ENCODE results near the gene ANKHD1.

ANKHD1 gene, protein sequence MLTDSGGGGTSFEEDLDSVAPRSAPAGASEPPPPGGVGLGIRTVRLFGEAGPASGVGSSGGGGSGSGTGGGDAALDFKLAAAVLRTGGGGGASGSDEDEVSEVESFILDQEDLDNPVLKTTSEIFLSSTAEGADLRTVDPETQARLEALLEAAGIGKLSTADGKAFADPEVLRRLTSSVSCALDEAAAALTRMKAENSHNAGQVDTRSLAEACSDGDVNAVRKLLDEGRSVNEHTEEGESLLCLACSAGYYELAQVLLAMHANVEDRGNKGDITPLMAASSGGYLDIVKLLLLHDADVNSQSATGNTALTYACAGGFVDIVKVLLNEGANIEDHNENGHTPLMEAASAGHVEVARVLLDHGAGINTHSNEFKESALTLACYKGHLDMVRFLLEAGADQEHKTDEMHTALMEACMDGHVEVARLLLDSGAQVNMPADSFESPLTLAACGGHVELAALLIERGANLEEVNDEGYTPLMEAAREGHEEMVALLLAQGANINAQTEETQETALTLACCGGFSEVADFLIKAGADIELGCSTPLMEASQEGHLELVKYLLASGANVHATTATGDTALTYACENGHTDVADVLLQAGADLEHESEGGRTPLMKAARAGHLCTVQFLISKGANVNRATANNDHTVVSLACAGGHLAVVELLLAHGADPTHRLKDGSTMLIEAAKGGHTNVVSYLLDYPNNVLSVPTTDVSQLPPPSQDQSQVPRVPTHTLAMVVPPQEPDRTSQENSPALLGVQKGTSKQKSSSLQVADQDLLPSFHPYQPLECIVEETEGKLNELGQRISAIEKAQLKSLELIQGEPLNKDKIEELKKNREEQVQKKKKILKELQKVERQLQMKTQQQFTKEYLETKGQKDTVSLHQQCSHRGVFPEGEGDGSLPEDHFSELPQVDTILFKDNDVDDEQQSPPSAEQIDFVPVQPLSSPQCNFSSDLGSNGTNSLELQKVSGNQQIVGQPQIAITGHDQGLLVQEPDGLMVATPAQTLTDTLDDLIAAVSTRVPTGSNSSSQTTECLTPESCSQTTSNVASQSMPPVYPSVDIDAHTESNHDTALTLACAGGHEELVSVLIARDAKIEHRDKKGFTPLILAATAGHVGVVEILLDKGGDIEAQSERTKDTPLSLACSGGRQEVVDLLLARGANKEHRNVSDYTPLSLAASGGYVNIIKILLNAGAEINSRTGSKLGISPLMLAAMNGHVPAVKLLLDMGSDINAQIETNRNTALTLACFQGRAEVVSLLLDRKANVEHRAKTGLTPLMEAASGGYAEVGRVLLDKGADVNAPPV (N-terminal part only)

DNA sequence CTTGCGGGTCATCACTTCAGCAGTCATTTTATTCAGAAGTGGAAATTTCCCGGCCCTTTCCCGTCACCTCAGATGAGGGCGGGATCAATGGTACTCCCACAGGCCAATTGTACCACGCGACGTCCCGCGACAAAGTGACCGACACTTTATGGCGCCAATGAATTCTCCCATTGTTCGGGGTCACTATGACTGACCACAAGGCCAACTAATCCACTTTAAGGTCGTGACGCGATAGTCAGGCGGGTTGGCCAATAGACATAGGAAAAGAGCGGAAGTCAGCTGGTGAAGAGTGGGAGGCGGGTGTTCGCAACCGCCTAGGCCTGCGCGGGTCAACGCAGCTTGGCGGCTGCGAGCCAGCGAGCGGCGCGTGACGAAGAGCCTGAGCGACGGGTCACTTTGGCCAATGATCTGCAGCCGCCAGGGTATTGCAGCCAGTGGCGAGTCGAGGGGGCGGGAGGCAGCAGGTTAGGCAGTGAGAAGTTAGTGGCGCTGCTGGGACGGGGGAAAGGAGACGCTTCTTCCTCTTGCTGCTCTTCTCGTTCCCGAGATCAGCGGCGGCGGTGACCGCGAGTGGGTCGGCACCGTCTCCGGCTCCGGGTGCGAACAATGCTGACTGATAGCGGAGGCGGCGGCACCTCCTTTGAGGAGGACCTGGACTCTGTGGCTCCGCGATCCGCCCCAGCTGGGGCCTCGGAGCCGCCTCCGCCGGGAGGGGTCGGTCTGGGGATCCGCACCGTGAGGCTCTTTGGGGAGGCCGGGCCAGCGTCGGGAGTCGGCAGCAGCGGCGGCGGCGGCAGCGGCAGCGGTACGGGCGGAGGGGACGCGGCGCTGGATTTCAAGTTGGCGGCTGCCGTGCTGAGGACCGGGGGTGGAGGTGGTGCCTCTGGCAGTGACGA is at the start of gene ANKHD1:
TSS of gene ANKHD1 (plus strand) at position 472 of the 896 bp plus-strand sequence. CDS start at position 607, 135 bp downstream.
- DNase-seq (ENCODE audit: low read depth): peak; percentile 92

DNA sequence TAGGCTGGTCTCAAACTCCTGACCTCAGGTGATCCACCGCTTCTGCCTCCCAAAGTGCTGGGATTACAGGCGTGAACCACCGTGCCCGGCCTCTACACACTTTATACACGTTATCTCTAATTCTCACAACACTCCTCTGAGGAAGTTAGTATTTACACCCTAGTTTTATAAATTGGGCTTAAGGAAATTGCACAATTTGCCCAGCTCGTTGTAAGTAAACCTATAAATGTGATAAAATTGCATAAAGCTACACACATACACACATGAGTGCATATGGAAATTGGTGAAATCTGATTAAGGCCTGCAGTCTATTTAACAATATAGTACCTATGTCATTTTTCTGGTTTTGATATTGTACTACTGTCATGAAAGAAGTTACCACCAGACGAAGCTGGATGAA is 46.1 kb upstream of the ANKHD1 start:
- no peak for DNase-seq (ENCODE audit: low read depth)

DNA sequence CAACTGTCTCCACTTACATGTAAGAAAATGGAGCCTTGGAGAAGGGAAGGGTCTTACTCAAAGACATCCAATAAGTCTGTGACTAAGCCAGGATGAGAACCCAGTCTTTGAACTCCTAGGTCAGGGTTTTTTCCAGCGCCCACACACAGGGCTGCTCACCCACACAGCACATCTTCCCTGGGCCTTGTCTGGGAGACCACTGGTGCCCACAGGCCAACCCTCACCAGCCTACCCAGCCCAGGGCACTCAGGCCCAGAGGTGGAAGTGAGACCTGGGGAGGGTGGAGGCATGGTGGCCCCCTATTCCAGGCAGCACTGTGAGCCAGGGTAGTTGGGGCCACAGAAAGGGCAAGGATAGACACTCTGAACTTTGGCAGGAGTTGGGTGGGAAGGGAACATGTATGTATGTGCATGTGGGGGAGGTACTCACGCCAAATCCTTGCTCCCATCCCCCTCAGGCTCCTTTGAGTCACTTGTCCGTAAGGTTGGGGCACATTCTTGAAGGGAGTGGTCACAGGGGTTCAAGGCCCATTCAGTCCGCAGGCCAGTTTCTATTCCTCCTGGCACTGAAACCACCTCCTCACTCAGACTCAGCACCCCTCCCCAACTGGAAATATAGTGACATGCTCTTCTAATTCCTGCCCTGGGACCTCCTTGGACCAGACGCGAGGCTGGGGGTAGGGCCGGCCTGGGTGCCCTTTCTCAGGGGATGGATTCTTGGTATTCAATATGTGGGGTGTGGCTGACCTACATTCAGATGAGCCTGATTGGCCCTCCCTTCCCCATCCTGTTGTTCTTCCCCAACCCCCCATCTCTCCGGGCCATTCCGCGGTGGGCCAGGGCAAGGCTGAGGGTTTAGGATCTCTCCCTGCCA is 44.5 kb upstream of the ANKHD1 start:
- DNase-seq (ENCODE audit: low read depth): no peak

DNA sequence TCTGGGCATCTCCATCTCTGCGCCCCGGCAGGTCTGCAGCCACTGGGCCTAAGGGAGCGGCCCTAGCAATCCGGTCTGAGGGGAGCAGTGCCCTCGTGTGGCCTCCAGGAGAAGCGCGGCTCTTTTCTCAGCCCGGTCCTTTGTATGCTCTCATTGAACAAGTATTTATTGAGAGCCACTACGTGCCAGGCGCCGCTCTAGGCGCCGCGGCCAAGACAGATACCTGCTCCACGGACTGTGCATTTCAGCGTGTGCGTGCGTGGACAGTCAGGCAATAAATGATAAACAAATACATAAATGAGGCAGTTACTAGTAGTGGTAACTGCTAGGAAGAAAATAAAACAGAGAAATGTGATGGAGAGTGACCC is 43.9 kb upstream of the ANKHD1 start:
- DNase-seq (ENCODE audit: low read depth): peak; percentile 50

DNA sequence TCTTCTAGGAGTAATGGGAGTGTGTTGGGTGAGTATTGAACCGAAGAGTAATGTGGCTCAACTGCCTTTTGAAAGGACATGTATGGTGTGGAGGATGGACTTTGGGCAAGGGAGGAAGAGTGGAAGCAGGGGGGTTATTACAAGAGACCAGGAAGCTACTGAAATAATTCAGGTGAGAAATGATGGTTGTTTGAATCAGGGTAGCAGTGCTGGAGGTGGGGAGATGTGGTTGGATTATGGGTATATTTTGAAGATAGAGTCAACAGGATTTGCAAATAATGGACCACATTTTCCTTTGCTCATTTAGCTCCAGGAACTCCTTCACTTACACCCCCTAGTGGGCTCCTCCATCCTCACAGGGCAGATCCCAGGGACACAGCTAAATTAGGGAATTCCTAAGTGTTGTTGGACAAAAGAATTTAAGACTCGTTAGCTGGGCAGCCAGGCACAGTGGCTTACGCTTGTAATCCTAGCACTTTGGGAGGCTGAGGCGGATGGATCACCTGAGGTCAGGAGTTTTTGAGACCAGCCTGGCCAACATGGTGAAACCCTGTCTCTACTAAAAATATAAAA is 42.8 kb upstream of the ANKHD1 start:
- no peak for DNase-seq (ENCODE audit: low read depth)

DNA sequence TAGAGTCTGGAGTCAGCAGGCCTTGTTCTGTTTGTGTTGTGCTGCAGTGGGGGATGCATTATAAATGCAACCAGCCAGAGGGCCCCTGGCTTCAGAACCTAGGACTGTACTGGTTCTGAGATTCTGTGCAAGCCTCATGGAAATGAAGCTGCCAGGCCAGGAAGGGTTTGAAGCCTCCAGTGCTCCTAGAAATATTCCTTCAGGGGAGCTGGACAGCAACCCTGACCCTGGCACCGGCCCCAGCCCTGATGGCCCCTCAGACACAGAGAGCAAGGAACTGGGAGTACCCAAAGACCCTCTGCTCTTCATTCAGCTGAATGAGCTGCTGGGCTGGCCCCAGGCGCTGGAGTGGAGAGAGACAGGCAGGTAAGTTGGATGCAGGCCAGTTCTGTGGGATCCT is 41.5 kb upstream of the ANKHD1 start, which contains the start of gene SLC4A9:
TSS of gene SLC4A9 (plus strand) at position 94 of the 400 bp plus-strand sequence. CDS start at position 137, 43 bp downstream.
- no peak for DNase-seq (ENCODE audit: low read depth)

DNA sequence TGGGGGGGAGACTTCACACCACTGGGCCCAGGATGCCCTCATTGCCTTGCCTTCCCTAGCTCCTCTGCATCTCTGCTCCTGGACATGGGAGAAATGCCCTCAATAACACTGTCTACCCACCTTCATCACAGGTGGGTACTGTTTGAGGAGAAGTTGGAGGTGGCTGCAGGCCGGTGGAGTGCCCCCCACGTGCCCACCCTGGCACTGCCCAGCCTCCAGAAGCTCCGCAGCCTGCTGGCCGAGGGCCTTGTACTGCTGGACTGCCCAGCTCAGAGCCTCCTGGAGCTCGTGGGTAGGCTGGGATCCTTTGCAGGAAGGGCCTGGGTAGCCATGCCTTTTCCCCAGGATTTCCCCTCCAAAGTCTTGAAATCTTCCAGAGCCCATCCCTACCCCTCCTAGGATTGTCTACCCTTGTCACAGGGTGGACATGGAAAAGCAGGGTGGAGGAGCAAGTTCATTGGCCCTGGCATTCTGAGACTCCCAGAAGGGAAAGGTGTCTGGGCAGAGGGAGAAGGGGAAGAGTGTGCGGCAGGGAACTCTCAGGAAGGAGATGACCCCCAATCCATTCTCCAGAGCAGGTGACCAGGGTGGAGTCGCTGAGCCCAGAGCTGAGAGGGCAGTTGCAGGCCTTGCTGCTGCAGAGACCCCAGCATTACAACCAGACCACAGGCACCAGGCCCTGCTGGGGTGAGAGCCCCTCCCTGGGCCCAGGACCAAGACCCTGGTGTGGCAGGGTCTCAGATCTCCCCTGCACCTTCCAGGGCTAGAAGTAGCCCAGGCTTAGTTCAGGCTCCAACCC is 40.8 kb upstream of the ANKHD1 start:
- no peak for DNase-seq (ENCODE audit: low read depth)

DNA sequence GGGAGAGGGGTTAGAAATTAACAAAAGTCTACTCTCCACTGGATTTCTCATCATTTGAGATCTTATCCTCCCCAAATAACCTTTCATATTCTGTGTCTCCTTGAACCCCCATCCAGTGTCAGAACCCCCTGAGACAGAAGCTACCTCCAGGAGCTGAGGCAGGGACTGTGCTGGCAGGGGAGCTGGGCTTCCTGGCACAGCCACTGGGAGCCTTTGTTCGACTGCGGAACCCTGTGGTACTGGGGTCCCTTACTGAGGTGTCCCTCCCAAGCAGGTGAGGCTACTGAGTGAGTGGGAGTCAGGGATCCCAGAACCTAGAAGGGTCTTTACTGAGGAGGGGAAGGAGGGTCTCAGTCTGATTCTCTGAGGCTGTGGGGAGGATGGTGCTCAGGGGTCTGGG is 39.7 kb upstream of the ANKHD1 start:
- no peak for DNase-seq (ENCODE audit: low read depth)

DNA sequence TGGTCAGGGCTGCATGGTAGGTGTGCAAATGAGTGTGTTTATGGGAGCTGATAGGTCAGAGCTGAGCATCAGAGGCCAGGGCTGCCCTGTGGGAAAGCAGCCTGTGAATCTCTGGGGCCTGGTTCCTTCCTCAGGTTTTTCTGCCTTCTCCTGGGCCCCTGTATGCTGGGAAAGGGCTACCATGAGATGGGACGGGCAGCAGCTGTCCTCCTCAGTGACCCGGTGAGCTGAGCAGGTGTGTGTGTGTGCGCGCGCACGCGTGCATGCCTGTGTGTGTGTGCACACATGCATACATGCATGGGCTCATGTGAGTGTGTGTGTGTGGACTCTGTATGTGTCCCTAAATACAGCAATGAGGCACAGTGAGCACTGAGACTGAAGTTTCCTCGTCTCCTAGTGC is 39.3 kb upstream of the ANKHD1 start:
- no peak for DNase-seq (ENCODE audit: low read depth)

DNA sequence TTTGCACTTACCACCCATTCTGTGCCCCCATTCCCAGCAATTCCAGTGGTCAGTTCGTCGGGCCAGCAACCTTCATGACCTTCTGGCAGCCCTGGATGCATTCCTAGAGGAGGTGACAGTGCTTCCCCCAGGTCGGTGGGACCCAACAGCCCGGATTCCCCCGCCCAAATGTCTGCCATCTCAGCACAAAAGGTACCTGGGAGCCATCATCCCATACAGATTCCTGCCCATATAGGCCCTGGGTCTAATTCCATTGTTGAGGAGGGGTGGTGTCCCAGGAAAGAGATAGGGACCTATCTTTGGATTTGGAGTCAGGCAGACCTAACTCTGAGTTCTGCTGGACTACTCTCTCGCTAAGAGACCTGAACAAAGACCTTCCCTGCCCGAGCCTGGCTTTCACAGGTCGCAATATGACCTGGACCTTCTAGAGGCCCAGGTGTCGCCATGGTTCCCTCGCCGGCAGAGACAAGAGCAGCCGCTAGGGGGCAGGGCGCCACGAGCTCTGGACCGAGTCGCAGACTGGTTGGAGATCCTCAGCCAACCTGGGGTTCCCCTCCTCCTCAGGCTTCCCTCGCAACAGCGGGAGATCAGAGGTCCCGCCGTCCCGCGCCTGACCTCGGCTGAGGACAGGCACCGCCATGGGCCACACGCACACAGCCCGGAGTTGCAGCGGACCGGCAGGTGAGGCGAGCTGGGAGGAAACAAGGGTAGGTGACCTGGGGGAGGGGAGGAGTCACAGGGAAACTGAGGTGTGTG is 38.6 kb upstream of the ANKHD1 start:
- DNase-seq (ENCODE audit: low read depth): peak; percentile 65

DNA sequence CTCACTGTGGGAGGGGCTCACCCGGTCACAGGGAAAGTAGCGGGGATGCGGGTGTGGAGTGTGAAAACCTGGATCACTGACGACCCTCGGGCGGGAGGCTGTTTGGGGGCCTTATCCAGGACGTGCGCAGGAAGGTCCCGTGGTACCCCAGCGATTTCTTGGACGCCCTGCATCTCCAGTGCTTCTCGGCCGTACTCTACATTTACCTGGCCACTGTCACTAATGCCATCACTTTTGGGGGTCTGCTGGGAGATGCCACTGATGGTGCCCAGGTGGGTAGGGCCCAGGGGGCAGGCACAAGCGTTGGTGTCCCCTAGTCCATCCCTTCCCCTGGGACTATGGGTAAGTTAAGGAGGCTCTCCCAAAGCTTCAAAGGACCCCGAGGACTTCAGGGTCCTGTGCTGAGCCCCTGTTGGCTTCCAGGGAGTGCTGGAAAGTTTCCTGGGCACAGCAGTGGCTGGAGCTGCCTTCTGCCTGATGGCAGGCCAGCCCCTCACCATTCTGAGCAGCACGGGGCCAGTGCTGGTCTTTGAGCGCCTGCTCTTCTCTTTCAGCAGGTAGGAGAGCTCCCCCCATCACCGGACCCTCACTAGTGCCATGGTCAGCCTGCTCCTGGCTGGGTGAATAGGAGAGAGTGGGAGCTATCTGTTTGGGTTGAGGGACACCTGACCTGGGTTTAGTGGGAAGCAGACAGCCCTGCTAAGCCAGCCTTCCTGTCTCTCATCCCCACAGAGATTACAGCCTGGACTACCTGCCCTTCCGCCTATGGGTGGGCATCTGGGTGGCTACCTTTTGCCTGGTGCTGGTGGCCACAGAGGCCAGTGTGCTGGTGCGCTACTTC is 37.8 kb upstream of the ANKHD1 start:
- DNase-seq (ENCODE audit: low read depth): no peak

DNA sequence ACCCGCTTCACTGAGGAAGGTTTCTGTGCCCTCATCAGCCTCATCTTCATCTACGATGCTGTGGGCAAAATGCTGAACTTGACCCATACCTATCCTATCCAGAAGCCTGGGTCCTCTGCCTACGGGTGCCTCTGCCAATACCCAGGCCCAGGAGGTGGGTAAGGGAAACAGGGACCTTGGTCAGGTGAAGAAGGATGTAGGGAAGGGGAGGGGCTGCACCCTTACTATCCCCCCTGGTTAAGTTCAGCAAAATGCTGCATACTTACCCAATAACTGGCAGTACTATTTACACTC is 37.2 kb upstream of the ANKHD1 start:
- no peak for DNase-seq (ENCODE audit: low read depth)

DNA sequence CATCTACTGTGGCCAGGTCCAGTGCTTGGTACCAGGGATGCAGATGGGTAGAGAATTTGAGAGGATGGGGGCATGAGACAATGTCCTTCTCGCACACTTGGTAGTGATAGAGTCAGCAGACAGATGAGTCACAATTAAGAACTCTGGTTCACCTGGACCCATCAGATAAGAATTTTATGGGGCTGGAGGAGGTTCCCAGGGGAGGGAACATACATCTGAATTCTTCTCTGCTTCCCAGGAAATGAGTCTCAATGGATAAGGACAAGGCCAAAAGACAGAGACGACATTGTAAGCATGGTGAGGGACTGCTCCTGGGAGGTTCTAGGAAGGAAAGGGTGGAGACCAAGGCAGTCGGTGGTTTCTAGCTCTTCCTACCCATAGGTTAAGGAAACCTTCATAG is 36.4 kb upstream of the ANKHD1 start:
- no peak for DNase-seq (ENCODE audit: low read depth)

DNA sequence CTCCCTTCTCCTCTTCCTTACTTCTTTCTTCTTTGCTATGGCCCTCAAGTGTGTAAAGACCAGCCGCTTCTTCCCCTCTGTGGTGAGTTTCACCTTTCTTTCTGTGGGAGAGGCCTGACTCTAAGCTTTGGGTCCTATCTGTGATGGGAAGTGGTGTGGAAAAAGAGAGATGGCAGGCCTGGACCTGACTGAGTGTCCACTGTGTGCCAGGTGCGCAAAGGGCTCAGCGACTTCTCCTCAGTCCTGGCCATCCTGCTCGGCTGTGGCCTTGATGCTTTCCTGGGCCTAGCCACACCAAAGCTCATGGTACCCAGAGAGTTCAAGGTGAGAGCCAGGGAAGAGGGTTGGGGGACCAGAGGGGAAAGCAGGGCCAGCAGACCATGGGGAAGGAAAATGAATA is 35.7 kb upstream of the ANKHD1 start:
- DNase-seq (ENCODE audit: low read depth): no peak

DNA sequence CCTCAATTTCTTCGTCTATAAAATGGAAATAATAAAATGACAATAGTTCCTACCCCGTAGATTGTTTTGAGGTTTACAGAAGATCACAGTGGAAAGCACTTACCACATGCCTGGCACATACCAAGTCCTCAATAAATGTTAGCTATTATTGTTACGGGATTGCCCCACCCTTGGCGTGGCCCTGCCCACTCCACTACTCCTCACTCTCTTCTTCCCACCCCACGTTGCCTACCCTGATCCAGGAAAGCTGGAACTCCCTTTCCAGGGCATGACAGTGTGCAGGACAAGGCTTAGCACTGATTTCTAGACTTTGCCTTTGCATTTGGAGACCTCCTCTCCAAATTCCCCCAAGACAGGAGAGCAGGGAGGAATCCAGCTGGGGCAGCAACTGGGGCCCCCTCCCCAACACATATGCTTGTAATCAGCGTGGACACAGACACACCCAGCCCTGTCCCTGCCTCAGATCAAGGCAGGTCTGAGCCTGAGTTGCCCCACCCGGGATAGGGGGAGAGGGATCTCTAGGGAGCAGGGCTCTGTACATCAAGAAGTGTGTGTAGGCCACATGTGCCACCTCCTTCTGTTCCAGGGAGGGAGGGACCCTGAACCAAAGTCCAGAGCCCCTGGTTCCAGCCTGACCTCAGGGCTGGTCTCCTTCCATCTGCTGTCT is 34.9 kb upstream of the ANKHD1 start:
- DNase-seq (ENCODE audit: low read depth): no peak

DNA sequence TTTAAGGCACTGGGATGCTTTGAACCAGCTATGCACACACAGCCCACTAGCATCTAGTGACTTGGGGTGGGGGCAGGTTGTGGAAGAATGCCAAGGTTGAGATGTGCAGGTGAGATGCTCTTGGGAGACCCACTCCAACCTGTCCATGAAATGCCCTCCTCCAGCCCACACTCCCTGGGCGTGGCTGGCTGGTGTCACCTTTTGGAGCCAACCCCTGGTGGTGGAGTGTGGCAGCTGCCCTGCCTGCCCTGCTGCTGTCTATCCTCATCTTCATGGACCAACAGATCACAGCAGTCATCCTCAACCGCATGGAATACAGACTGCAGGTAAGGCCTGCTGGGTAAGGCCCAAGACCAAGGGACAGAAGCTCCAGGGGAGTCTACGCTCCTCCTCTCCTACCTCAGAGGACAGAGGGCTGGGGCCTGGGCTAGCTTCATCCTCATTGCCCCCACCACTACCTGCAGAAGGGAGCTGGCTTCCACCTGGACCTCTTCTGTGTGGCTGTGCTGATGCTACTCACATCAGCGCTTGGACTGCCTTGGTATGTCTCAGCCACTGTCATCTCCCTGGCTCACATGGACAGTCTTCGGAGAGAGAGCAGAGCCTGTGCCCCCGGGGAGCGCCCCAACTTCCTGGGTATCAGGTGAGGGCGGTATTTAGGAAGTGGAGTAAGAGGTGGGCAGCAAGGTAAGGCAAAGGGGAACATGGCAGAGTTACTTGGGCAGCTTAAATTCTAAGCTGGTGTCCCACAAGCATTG is 34.2 kb upstream of the ANKHD1 start:
- DNase-seq (ENCODE audit: low read depth): no peak

All from stimulated activated CD8-positive, alpha-beta memory T cell treated with anti-CD3 and anti-CD28 coated beads, Interleukin-12 subunit alpha, Interleukin-12 subunit beta, amount 100 ng/mL, for 1 hour (primary cell).